NCI-H1436 (cell line): ENCODE results near the gene HACD4.
"Not testable (repeated sequence)": the region's sequence is repeated elsewhere in the genome, so short reads cannot be mapped to it uniquely, and the experiment has no call there.

ENCODE experiments used
- DNase-seq: peaks from one replicate; lab custom pipeline; 2025; lab: John Stamatoyannopoulos, UW

Gene HACD4

GRCh38 chr9:20973246-20973947 lies 58.0 kb downstream of the HACD4 start:
- DNase-seq, result not testable (repeated sequence)

DNA sequence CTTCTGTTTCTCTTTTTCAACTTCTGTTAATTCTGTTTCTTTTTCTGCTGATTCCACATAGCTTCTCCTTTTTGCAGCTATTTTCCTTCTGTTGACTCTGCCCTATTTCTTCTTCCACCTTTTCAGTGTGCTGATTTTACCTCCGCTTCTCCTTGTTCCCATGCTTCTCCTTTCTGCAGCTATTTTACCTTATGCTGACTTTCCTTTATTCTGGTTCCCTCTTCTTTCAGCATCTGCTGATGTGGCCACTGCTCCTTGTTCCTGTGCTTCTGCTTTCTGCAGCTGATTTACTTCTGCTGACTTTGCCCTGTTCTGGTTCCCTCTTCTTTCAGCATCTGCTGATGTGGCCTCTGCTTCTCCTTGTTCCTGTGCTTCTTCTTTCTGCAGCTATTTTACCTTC lies 58.8 kb downstream of the HACD4 start:
- DNase-seq, result no peak

GRCh38 chr9:20962536-20963225 lies 68.8 kb downstream of the HACD4 start:
- no peak for DNase-seq

DNA sequence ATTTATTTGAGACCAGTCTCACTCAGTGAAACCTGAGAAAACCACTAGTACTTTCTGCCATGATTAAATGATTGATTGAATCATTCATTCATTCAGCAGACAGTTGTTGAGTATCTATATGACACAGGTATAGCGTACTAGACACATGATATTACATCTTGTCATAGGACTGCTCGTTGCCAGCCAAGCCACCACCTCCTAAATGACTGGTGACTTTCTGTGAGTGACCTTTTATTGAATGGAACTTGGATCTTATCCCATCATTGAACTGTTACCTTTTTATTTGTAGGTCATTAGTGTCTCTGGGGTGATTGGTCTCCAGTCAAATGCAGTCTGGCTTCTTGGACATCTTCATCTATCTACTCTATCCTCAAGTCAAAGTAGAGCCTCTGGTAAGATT lies 80.7 kb downstream of the HACD4 start:
- DNase-seq, result no peak
